Measurements from ENCODE around the gene WNT6. TPM values are rescaled to one million over a fixed set of nuclear protein-coding genes. Genes with fewer than 3 reads are reported as not detected.

The WNT6 gene
- total and polyA plus RNA-seq, 10 of the 15 experiments (the other 5 are each of a cell fraction or from before 2014, with no cell fraction given) = 0.11 to 0.44 (median 0.22) TPM; not detected in 5

- Histone ChIP-seq H3K79me2 (ENCODE audit: control insufficient read depth, insufficient read depth, low read length) (no peaks in the 10 kb centered on the region), H3K36me3 (ENCODE audit: control insufficient read depth in 2 of 2, insufficient read depth in 2 of 2, low read length in 1 of 2) (no peaks in the 10 kb centered on the region), H3K4me2 (ENCODE audit: control insufficient read depth, insufficient read depth) (no peak overlapping the region), H3K9me3 (replicated peaks; ENCODE audit: control insufficient read depth, insufficient read depth, low read length) (no peaks in the 10 kb centered on the region), H2AFZ (ENCODE audit: control insufficient read depth, low read depth, low read length) (no peak overlapping the region), H4K20me1 (ENCODE audit: control insufficient read depth, insufficient read depth) (no peaks in the 10 kb centered on the region), H3K27me3 (replicated peaks in 1 of 2; ENCODE audit: control insufficient read depth in 2 of 2, insufficient read depth in 2 of 2, low read length in 1 of 2) (peaks cover 17 to 24% of the 10 kb centered on the region in 2 experiments), H3K4me1 (ENCODE audit: control insufficient read depth, insufficient read depth, low read length) (no peaks in the 10 kb centered on the region), H3K9ac (ENCODE audit: control insufficient read depth, insufficient read depth, low read length) (no peak overlapping the region), H3K27ac (ENCODE audit: control insufficient read depth, insufficient read depth) (no peak overlapping the region), H3K4me3 (no peak overlapping the region)
- ChIA-PET POLR2A (no interaction called here), SMC1A (ENCODE audit: uncharacterized antibody, unreplicated experiment) (no interaction called here), RAD21 (ENCODE audit: unreplicated experiment) (interaction anchor here (1.4 to 1.8 kb wide), 2 partner anchors 15 to 37 kb away, joined by 4 to 6 read pairs; no protein-coding TSS in a partner anchor), CTCF (interaction anchor here (1.3 kb wide), 1 partner anchor 298 kb away, joined by 3 read pairs; no protein-coding TSS in a partner anchor)
- BruUV-seq (replicated peaks) = no TSS peak
- no peak for FAIRE-seq
- intact Hi-C loops (cut with micrococcal nuclease; ENCODE audit: unreplicated experiment) (no loop called here), in situ Hi-C loops (cut with MboI) (no loop called here)
- WGBS (ENCODE audit: insufficient coverage, insufficient replicate concordance, low lambda C conversion rate, missing lambda C conversion rate) = 64% methylated on average over 6 of the region's 7 CpGs
- no peak for DNase-seq (ENCODE audit: low read depth, low spot score)
- TF ChIP-seq YBX1 (IDR thresholded peaks at IDR 0.05) = no peak
- no peak for TF ChIP-seq TCF12 (IDR thresholded peaks at IDR 0.05; ENCODE audit: low read depth, low read length)
- TF ChIP-seq TARDBP (IDR thresholded peaks at IDR 0.05; ENCODE audit: borderline replicate concordance) = no peak
- TF ChIP-seq JUND (IDR thresholded peaks at IDR 0.05; ENCODE audit: low read depth, low read length) = no peak
- no peak for TF ChIP-seq NR2F1 (conservative IDR thresholded peaks at IDR 0.05)
- TF ChIP-seq SREBF2 (IDR thresholded peaks at IDR 0.05; ENCODE audit: low read length) = no peak
- no peak for TF ChIP-seq NBN (IDR thresholded peaks at IDR 0.05)
- no peak for TF ChIP-seq GATAD2B (conservative IDR thresholded peaks at IDR 0.05; ENCODE audit: low read depth)
- TF ChIP-seq CHD4 (IDR thresholded peaks at IDR 0.05) = no peak
- no peak for TF ChIP-seq SP1 (IDR thresholded peaks at IDR 0.05; ENCODE audit: low read depth, low read length)
- no peak for TF ChIP-seq CREB1 (IDR thresholded peaks at IDR 0.05; ENCODE audit: low read depth)
- no peak for TF ChIP-seq TCF7 (IDR thresholded peaks at IDR 0.05; ENCODE audit: borderline replicate concordance)
- 0 out of 3 replicates have a peak, but pooled peaks have one; percentile 13 for ATAC-seq
Measured at GRCh38 chr2:218861645-218862318, 2.2 kb downstream of the WNT6 start.
